PC-3 (cell line): ENCODE data around the gene KIF20B.

Experiments used
- CTCF ChIP-seq: fragments of 300-600 bp; sonication (generic); conservative IDR thresholded peaks from 2 replicates; pipeline ENCODE4 v1.5.1; 2017; ENCODE audit warnings: antibody characterized with exemption, low read depth, mild to moderate bottlenecking, low read length
- EZH2 ChIP-seq: fragments of 300-600 bp; sonication (generic); IDR thresholded peaks from one replicate; pipeline ENCODE4 v1.6.1; 2017; ENCODE audit warnings: antibody characterized with exemption, mild to moderate bottlenecking, low read length; ENCODE audit not compliant: unreplicated experiment
- EZH2phosphoT487 ChIP-seq: fragments of 300-600 bp; sonication (generic); IDR thresholded peaks from 2 replicates; pipeline ENCODE4 v1.6.1; 2018; ENCODE audit warnings: mild to moderate bottlenecking, antibody characterized with exemption, low read length, borderline replicate concordance

- TF ChIP-seq CTCF (no peak), EZH2 (no peak), EZH2phosphoT487 (no peak)
Observed at GRCh38 chr10:89741126-89741762, 39.9 kb downstream of the KIF20B start.
